ENCODE measurements around the gene CDSN.
A peak's percentile ranks its signal among the peaks of the same experiment; 100 is the strongest.

CDSN gene

GRCh38 chr6:31144296-31144969 is 24.2 kb upstream of the CDSN start:
- no peak for DNase-seq

GRCh38 chr6:31143148-31143547 is 22.9 kb upstream of the CDSN start:
- no peak for DNase-seq

- no peak for DNase-seq
Observed at GRCh38 chr6:31142361-31142761, 22.1 kb upstream of the CDSN start.

DNA sequence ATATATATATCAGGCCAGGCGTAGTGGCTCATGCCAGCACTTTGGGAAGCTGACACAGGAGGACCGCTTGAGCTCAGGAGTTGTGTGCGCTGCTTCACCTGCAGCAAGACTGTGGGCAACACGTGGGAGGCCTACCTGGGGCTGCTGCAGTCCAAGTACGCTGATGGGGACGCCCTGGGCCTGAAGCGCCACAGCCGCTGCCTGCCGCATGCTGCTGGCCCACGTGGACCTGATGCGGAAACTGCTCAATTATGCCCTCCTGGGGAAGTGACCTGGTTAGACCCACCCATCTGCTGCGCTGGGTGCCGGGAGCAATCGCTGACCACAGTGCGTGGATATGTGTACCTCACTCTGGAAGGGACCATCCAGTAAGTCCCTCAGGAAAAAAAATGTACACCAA is 20.4 kb upstream of the CDSN start:
- no peak for DNase-seq

- no peak for DNase-seq
Observed at GRCh38 chr6:31139599-31139998, 19.4 kb upstream of the CDSN start.

GRCh38 chr6:31138982-31139381 is 18.7 kb upstream of the CDSN start, which contains the start of gene PSORS1C2:
Gene PSORS1C2 (minus strand): TSS chr6:31139066. CDS start chr6:31139026, 40 bp downstream.
- no peak for DNase-seq

GRCh38 chr6:31135710-31136109 is 15.5 kb upstream of the CDSN start:
- no peak for DNase-seq

DNA sequence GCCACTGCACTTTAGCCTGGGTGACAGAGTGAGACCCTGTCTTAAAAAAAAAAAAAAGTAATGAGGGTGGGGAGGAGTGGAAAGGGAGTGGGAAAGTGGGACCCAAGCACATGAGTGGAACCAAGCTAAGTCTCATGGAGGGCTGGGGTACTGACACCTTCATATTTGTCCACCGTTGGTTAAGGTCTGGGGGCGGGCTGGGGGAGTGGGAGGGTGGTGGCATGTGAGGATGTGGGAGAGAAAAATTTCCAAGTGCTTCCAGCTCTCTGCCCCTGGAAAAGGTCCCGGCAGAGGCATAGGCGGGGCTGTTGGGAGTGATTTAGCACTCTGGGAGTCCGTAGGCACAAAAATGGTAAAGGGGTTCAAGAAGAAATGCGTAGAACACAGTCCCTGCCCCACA is 12.6 kb upstream of the CDSN start:
- DNase-seq = no peak

- DNase-seq = no peak
Observed at GRCh38 chr6:31131595-31131994, 11.3 kb upstream of the CDSN start.

DNA sequence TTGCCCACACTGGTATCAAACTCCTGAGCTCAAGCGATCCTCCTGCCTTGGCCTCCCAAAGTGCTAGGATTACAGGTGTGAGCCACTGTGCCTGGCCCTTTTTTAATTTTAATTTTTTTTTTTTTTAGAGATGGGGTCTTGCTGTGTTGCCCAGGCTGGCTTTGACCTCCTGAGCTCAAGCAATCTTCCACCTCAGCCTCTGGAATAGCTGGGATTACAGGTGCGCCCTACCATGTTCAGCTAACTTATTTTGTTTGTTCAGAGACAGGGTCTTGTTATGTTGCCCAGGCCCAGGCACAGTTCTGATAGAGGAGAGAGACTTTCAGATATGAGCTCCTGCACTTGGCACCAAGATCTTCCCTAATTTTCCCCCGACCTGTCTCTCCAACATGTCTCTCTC is 10.5 kb upstream of the CDSN start:
- no peak for DNase-seq

DNA sequence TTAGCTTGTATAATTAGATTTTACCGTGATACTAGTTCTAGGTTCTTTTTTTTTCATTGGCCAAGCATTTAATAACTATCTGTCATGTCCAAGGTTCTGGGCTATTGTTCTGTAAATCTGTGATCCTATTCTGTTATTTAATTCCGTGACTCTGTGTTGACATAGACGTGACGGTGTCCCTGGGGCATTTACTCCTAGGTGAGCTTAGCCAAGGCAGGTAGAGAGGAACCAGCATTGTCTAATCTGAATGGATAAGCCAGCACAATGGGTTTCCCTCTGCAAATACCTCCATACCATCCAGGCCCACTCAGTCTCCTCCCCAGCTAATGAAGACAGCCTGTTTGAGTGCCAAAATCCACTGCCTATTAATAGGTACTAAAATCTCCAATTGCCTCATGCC is 8.9 kb upstream of the CDSN start:
- no peak for DNase-seq

DNA sequence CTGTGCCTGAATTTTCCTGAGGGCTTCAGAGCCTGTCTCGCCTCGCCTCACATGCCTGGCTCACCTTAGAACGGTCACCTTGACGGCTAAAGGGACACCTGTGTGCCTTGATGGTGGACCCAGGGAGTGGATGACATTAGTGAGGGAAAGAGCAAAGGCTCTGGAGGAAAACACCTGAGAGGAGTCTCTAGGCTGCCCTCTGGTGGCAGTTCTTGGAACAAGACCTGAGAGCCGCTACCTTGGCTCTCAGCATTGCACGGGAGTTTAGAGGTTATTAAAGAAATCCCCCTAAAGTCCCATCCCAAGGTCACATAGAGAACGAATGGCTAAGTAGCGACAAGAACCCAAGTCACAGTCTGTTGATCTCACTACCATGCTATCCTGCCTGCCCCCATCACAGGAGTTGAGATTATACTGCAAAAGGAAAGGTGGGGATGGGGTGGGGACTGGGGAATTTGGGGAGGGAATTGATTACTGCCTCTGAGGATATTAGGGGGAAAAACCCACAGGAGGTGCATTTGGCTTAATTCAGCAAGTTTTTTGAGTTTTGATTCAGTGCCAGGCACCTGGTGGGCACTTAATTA is 7.9 kb upstream of the CDSN start:
- DNase-seq = peak; percentile 5

DNA sequence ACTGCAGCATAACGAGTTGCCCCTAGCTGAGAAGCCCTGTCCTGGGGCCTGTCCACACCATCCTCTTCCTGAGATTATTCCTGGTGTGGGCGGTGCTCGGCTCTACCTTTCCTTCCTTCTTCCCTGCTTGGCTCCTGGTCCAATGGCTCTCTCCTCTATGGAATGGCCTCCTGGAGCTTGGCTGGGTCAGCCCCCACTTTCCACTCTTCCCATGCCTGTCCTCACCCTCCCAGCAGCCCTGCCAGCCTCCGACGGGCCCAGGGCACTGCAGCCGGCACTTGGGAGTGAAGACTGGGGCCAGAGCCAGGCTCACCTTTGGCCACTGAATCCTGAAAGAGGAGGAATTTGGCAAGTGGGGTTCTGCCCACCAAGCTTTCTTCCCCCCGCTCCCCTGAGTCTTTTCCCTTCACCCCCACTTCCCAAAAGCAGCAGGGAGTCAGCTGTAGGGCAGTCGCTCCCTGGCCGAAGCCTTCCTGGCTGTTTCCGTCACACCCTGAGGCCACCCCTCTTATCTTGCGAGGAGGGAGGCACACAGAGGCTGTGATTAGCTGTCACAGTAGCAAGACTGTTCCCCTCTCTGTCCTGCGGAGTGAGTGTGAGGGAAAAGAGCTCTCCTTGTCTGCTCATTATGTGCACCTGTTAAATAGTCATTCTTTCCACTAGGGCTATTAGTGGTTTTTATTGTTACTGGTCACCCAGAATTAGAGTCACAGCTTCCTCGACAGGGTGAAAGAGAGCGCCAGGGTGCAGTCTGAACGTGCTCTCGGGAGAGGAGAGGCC is 6.3 kb upstream of the CDSN start:
- no peak for DNase-seq

- no peak for DNase-seq
Observed at GRCh38 chr6:31125586-31126363, 5.5 kb upstream of the CDSN start.

GRCh38 chr6:31125162-31125561 is 4.9 kb upstream of the CDSN start:
- DNase-seq = no peak

- DNase-seq = no peak
Observed at GRCh38 chr6:31122791-31123706, 2.8 kb upstream of the CDSN start.

- DNase-seq = no peak
Observed at GRCh38 chr6:31121131-31121790, 1.0 kb upstream of the CDSN start.

DNA sequence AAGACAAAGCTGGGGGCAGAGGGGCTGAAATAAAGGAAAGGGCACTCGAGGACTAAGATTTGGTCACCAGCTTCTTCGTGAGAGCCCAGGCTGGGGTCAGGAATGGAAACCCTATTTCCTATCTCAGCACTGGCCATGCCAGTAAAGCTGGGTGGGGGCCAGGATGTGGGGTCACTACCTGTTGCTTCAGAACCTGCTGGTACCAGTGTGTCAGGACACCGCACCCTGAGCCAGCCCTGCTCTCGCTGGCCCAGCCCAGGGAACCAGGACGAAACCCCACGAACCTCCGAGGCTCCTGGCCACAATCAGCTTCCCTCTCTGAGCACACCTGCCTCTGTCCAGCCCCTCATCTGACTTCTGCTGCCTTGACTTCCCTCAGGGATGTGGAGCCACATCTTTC is 2.1 kb downstream of the CDSN start:
- no peak for DNase-seq

- no peak for DNase-seq
Observed at GRCh38 chr6:31116661-31117385, 3.4 kb downstream of the CDSN start.

DNA sequence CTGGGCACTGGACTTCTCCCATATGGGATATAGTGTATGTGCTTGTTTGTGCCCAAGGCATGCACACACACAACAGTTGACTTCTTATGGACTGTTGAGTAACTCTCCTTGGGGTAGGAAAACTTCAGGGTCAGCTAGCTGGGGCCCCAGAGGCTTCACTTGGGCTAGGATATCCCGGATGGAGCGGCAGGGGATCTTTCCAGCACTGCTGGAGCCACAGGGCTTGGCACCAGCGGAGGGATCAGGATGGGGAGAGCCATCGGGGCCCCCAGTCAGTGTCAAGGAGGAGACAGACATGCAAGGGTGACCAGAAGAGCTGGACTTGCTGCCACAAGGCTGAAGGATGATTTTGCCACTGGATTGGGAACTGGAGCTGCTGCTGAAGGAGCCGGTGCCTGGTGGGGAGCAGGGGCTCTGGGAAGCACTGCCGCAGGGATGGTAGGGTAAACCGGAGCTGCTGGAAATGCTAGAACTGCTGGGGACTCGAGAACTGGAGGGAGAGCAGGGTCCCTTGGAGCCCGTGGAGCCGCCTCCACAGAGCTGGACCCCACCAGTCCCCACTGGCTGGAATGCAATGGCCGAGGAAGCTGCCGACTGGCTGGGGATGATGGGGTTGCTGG is 4.2 kb downstream of the CDSN start:
- no peak for DNase-seq
